ENCODE measurements around the gene SEMA6A. TPM values are rescaled to one million over a fixed set of nuclear protein-coding genes. Genes with fewer than 3 reads are reported as not detected.

SEMA6A gene
- total and polyA plus RNA-seq, 2 of the 13 experiments (the other 11 are each of a cell fraction or from before 2014, with no cell fraction given), result 5.1 to 6.5 TPM

DNA sequence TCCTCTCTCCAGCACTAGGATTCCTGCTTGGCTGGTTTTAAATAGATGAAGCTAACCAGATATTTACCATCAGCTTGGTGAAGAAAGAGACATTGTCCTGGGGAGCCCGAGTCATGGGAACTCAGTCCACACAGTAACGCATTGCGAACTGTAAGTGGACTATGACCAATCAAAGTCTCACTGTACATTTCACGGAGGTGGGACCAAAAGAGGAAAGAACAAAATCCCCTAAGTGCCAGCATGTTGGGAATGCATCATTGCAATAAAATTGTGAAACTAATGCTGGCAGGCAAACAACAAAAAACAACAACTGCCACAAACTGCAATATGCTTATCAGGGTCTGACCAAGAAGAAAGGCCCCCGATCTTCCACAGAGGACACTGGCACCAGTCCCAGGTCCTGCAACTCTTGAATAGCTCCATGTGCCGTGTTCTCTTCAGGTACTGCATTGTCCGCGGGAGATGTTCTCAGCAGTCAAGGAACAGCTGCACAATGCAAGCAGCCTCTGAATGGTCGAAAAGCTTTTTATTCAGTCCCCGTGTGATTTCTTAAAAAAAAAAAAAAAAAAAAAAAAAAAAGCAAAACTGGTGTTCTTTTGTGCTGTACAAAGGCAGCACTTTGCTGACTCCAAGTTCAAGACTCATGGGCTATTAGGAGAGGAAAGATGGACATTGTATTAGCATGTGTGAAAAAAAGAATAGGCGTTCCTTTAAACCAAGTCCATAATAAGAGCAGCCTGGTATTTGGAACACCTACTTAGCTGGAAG, 38.1 kb downstream of the SEMA6A start (continued):
- TF ChIP-seq, protein P1, sequence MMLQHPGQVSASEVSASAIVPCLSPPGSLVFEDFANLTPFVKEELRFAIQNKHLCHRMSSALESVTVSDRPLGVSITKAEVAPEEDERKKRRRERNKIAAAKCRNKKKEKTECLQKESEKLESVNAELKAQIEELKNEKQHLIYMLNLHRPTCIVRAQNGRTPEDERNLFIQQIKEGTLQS (CRISPR knock-in tag; IDR thresholded peaks at IDR 0.05), result no peak
- TF ChIP-seq NCOR1 (IDR thresholded peaks at IDR 0.05; ENCODE audit: borderline replicate concordance, low read length) (peak; percentile 82), CREM (IDR thresholded peaks at IDR 0.05) (peak; percentile 46; the same call in 1 of the 2 replicates), CREM (CRISPR knock-in tag; IDR thresholded peaks at IDR 0.05) (no peak), HOXA3 (CRISPR knock-in tag; IDR thresholded peaks at IDR 0.05) (peak; percentile 21; the same call in 1 of the 2 replicates), MYC (CRISPR knock-in tag; IDR thresholded peaks at IDR 0.05; ENCODE audit: borderline replicate concordance) (0 out of 2 replicates have a peak, but pooled peaks have one; percentile 26), NCOA2 (CRISPR knock-in tag; IDR thresholded peaks at IDR 0.05) (peak; percentile 78), RXRA (CRISPR knock-in tag; IDR thresholded peaks at IDR 0.05) (peak; percentile 24; the same call in 1 of the 2 replicates), YEATS2 (CRISPR knock-in tag; IDR thresholded peaks at IDR 0.05; ENCODE audit: borderline replicate concordance) (peak; percentile 51; the same call in 1 of the 2 replicates), AGO2 (optimal IDR thresholded peaks at IDR 0.05; ENCODE audit: low read depth, low read length) (no peak), GFI1 (CRISPR knock-in tag; IDR thresholded peaks at IDR 0.05; ENCODE audit: borderline replicate concordance) (peak; percentile 94), ISL2 (CRISPR knock-in tag; IDR thresholded peaks at IDR 0.05) (peak; percentile 83), DMAP1 (CRISPR knock-in tag; IDR thresholded peaks at IDR 0.05) (peak; percentile 52; the same call in 1 of the 2 replicates), TOE1 (CRISPR knock-in tag; IDR thresholded peaks at IDR 0.05) (no peak), EP300 (IDR thresholded peaks at IDR 0.05; ENCODE audit: low read depth in 2 of 2, low read length in 2 of 2) (peak; percentile 32 to 73; a peak in 2 of 4 replicates), EP300 (CRISPR knock-in tag; IDR thresholded peaks at IDR 0.05; ENCODE audit: borderline replicate concordance) (peak; percentile 32; the same call in 1 of the 2 replicates), RCOR2 (CRISPR knock-in tag; IDR thresholded peaks at IDR 0.05) (peak; percentile 29; the same call in 1 of the 2 replicates), ZKSCAN8 (CRISPR knock-in tag; IDR thresholded peaks at IDR 0.05; ENCODE audit: borderline replicate concordance) (peak; percentile 61; the same call in 1 of the 2 replicates), SPEN (CRISPR knock-in tag; IDR thresholded peaks at IDR 0.05; ENCODE audit: low read depth) (peak; percentile 51; the same call in 1 of the 2 replicates), NONO (IDR thresholded peaks at IDR 0.05) (no peak), NONO (CRISPR knock-in tag; conservative IDR thresholded peaks at IDR 0.05) (0 out of 2 replicates have a peak, but pooled peaks have one; percentile 18), SAP130 (CRISPR knock-in tag; IDR thresholded peaks at IDR 0.05; ENCODE audit: low read depth) (peak; percentile 68), KMT2A (CRISPR knock-in tag; IDR thresholded peaks at IDR 0.05) (peak; percentile 30; the same call in 1 of the 2 replicates)
- TF ChIP-seq, protein P2, sequence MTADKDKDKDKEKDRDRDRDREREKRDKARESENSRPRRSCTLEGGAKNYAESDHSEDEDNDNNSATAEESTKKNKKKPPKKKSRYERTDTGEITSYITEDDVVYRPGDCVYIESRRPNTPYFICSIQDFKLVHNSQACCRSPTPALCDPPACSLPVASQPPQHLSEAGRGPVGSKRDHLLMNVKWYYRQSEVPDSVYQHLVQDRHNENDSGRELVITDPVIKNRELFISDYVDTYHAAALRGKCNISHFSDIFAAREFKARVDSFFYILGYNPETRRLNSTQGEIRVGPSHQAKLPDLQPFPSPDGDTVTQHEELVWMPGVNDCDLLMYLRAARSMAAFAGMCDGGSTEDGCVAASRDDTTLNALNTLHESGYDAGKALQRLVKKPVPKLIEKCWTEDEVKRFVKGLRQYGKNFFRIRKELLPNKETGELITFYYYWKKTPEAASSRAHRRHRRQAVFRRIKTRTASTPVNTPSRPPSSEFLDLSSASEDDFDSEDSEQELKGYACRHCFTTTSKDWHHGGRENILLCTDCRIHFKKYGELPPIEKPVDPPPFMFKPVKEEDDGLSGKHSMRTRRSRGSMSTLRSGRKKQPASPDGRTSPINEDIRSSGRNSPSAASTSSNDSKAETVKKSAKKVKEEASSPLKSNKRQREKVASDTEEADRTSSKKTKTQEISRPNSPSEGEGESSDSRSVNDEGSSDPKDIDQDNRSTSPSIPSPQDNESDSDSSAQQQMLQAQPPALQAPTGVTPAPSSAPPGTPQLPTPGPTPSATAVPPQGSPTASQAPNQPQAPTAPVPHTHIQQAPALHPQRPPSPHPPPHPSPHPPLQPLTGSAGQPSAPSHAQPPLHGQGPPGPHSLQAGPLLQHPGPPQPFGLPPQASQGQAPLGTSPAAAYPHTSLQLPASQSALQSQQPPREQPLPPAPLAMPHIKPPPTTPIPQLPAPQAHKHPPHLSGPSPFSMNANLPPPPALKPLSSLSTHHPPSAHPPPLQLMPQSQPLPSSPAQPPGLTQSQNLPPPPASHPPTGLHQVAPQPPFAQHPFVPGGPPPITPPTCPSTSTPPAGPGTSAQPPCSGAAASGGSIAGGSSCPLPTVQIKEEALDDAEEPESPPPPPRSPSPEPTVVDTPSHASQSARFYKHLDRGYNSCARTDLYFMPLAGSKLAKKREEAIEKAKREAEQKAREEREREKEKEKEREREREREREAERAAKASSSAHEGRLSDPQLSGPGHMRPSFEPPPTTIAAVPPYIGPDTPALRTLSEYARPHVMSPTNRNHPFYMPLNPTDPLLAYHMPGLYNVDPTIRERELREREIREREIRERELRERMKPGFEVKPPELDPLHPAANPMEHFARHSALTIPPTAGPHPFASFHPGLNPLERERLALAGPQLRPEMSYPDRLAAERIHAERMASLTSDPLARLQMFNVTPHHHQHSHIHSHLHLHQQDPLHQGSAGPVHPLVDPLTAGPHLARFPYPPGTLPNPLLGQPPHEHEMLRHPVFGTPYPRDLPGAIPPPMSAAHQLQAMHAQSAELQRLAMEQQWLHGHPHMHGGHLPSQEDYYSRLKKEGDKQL (CRISPR knock-in tag; IDR thresholded peaks at IDR 0.05; ENCODE audit: low read depth), result 0 out of 2 replicates have a peak, but pooled peaks have one; percentile 26
- TF ChIP-seq, protein P3, sequence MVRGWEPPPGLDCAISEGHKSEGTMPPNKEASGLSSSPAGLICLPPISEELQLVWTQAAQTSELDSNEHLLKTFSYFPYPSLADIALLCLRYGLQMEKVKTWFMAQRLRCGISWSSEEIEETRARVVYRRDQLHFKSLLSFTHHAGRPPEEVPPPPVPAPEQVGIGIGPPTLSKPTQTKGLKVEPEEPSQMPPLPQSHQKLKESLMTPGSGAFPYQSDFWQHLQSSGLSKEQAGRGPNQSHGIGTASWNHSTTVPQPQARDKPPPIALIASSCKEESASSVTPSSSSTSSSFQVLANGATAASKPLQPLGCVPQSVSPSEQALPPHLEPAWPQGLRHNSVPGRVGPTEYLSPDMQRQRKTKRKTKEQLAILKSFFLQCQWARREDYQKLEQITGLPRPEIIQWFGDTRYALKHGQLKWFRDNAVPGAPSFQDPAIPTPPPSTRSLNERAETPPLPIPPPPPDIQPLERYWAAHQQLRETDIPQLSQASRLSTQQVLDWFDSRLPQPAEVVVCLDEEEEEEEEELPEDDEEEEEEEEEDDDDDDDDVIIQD (CRISPR knock-in tag; IDR thresholded peaks at IDR 0.05; ENCODE audit: low read depth), result peak; percentile 63; the same call in 1 of the 2 replicates

Measured in HepG2 (cell line).